ENCODE data around the gene RAB44. TPM values are rescaled to one million over a fixed set of nuclear protein-coding genes. Genes with fewer than 3 reads are reported as not detected.

RAB44 gene
- total RNA-seq, 1 experiment from 2014 or later = not detected

DNA sequence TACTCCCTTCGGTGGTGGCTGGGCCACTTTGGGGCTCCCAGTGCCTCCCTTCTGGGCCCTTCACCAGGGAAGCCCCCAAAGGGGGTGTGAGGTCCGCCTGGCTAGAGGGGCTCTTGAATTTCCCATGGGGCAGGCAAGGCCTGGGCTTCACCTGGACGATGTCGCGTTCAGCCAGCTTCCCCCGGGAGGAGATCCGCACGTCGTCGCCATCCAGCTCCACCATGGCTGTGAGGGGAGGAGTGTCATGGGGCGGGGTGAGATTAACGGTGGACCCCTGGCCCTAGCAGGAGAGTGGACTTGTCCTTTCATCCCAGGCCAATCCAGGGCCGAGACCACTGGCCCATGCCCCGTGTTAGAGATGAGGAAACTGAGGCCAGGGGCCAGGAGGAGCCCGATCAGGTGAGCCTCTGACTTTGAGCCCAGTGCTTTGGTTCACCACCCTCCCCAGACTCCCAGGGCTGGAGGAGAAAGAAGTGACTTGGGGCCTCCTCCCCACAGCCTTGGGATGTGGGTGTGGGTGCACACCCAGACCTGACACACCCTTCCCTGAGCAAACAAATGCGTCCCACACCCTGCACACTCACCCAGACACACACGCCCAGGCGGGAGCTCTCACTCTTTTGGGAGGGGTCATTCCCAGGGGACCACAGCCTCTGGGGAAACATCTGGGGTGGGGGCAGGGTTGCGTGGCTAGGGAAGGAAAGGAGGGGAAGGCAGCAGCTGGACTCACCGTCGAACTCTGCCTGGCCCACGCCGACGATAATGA is 46.1 kb downstream of the RAB44 start:
- Histone ChIP-seq H2BK20ac (ENCODE audit: low read depth, low read length, poor library complexity, severe bottlenecking) (no peak overlapping the region), H3K9ac (ENCODE audit: extremely low read depth, insufficient read length, low read length) (no peak overlapping the region), H3K79me2 (ENCODE audit: insufficient read depth, low read length) (no peaks in the 10 kb centered on the region), H2BK120ac (ENCODE audit: low read depth, low read length, poor library complexity, severe bottlenecking) (no peak overlapping the region), H3T11ph (ENCODE audit: low read length) (no peak overlapping the region), H3K9me3 (ENCODE audit: control insufficient read depth, low read depth, low read length) (no peaks in the 10 kb centered on the region), H3K4me2 (ENCODE audit: insufficient read depth, insufficient read length, low read length) (no peak overlapping the region), H3K23ac (ENCODE audit: insufficient read length, low read depth, low read length) (no peak overlapping the region), H4K91ac (ENCODE audit: insufficient read length, low read depth, low read length) (no peak overlapping the region), H3K56ac (ENCODE audit: insufficient read length, low read depth, low read length) (no peak overlapping the region), H3K27ac (ENCODE audit: insufficient read length, low read depth, low read length) (no peak overlapping the region), H2AFZ (ENCODE audit: low read length) (no peak overlapping the region), H3K4ac (ENCODE audit: low read depth, low read length) (no peak overlapping the region), H4K8ac (replicated peaks; ENCODE audit: insufficient read length, low read depth, low read length) (no peak overlapping the region), H3K4me1 (ENCODE audit: insufficient read depth, low read length) (no peaks in the 10 kb centered on the region), H4K5ac (ENCODE audit: insufficient read length, low read depth, low read length) (no peak overlapping the region), H3K79me1 (ENCODE audit: insufficient read depth, low read depth, low read length, poor library complexity, severe bottlenecking) (no peaks in the 10 kb centered on the region), H3K27me3 (ENCODE audit: insufficient read depth, low read length) (no peaks in the 10 kb centered on the region), H3K23me2 (ENCODE audit: insufficient read length, low read depth, low read length, poor library complexity, severe bottlenecking) (no peaks in the 10 kb centered on the region), H3K18ac (ENCODE audit: insufficient read length, low read depth, low read length) (no peak overlapping the region), H2BK12ac (ENCODE audit: insufficient read length, low read depth, low read length) (no peak overlapping the region), H3K14ac (ENCODE audit: insufficient read depth, low read length) (no peak overlapping the region; the same call in 1 of the 2 replicates), H2AK5ac (ENCODE audit: insufficient read length, low read length) (no peak overlapping the region), H4K20me1 (ENCODE audit: control insufficient read depth, insufficient read depth, insufficient read length) (no peaks in the 10 kb centered on the region), H2BK5ac (ENCODE audit: insufficient read length, low read length) (no peak overlapping the region), H2BK15ac (ENCODE audit: low read depth, low read length) (no peak overlapping the region)
- Mint-ChIP-seq H3K9me3 (peaks cover 3 to 4% of the 10 kb centered on the region in 2 experiments), H3K4me1 (peaks cover 6 to 7% of the 10 kb centered on the region in 2 experiments), H3K27me3 (ENCODE audit: low read depth) (no peaks in the 10 kb centered on the region), H3K4me3 (no peak overlapping the region; a peak in 1 of 5 replicates), H3K27ac (no peak overlapping the region), H3K36me3 (ENCODE audit: insufficient read depth in 1 of 3, low read depth in 3 of 3) (0 out of 7 replicates have a peak, but pooled peaks cover 0 to 3% (median 0%) of the 10 kb centered on the region in 3 experiments)
- DNase-seq = no peak
- TF ChIP-seq, protein P1, sequence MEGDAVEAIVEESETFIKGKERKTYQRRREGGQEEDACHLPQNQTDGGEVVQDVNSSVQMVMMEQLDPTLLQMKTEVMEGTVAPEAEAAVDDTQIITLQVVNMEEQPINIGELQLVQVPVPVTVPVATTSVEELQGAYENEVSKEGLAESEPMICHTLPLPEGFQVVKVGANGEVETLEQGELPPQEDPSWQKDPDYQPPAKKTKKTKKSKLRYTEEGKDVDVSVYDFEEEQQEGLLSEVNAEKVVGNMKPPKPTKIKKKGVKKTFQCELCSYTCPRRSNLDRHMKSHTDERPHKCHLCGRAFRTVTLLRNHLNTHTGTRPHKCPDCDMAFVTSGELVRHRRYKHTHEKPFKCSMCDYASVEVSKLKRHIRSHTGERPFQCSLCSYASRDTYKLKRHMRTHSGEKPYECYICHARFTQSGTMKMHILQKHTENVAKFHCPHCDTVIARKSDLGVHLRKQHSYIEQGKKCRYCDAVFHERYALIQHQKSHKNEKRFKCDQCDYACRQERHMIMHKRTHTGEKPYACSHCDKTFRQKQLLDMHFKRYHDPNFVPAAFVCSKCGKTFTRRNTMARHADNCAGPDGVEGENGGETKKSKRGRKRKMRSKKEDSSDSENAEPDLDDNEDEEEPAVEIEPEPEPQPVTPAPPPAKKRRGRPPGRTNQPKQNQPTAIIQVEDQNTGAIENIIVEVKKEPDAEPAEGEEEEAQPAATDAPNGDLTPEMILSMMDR (conservative IDR thresholded peaks at IDR 0.05) = no peak
- WGBS (ENCODE audit: extremely low coverage, insufficient read length, low lambda C conversion rate) = no CpG with 5 or more reads among the region's 24 CpGs
